ENCODE data around the gene CACNA2D3.

DNA sequence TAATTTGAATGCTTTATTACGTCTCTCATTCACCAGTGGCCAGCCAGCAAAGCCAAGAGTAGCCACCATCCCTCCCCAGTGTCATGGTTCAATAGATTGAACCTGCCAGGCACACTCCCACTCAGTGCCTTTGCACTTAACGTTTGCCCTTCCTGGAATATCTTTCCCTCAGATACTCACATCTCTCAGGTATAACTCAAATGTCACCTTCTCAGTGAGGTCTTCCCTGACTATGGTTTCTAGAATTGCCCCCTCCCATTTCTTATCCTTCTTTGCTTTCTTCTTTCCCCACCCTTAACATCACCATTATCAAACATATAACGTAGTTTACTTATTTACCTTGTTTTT lies 511.7 kb downstream of the CACNA2D3 start:
- TF ChIP-seq EZH2phosphoT487 (conservative IDR thresholded peaks at IDR 0.05; ENCODE audit: low read length): no peak
- TF ChIP-seq, protein P1, sequence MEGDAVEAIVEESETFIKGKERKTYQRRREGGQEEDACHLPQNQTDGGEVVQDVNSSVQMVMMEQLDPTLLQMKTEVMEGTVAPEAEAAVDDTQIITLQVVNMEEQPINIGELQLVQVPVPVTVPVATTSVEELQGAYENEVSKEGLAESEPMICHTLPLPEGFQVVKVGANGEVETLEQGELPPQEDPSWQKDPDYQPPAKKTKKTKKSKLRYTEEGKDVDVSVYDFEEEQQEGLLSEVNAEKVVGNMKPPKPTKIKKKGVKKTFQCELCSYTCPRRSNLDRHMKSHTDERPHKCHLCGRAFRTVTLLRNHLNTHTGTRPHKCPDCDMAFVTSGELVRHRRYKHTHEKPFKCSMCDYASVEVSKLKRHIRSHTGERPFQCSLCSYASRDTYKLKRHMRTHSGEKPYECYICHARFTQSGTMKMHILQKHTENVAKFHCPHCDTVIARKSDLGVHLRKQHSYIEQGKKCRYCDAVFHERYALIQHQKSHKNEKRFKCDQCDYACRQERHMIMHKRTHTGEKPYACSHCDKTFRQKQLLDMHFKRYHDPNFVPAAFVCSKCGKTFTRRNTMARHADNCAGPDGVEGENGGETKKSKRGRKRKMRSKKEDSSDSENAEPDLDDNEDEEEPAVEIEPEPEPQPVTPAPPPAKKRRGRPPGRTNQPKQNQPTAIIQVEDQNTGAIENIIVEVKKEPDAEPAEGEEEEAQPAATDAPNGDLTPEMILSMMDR (IDR thresholded peaks at IDR 0.05; ENCODE audit: insufficient read depth, low read length, poor library complexity, severe bottlenecking): no peak

Measured in SU-DHL-6 (cell line).